Esophagus squamous epithelium (tissue), 5 donors: ENCODE data around the gene IL17RD. TPM values are rescaled to one million over a fixed set of nuclear protein-coding genes. Genes with fewer than 3 reads are reported as not detected.

ENCODE experiments used
- DNase-seq: peaks from one replicate; lab custom pipeline; 2025; lab: John Stamatoyannopoulos, UW
- H3K27ac ChIP-seq, 4 donors: fragments of 200-600 bp; sonication (generic); one replicate each; pipeline ENCODE4 v1.5.1; 2016 to 2019; ENCODE audit warnings: mild to moderate bottlenecking in 1 of 4
- H3K27me3 ChIP-seq, 4 donors: fragments of 200-600 bp; sonication (generic); 1 replicate in 3 of 4; 2 replicates in 1 of 4; pipeline versions ENCODE4 v1.5.1 to v1.6.0; 2017 to 2021; ENCODE audit warnings: antibody characterized with exemption in 1 of 4
- H3K36me3 ChIP-seq, 3 donors: fragments of 200-600 bp; sonication (generic); one replicate each; pipeline ENCODE4 v1.5.1; 2016 to 2019
- H3K4me1 ChIP-seq, 3 donors: fragments of 200-600 bp; sonication (generic); one replicate each; pipeline ENCODE4 v1.5.1; 2017 to 2019
- H3K4me3 ChIP-seq, 4 donors: fragments of 200-600 bp; sonication (generic); 1 replicate in 3 of 4; 2 replicates in 1 of 4; pipeline ENCODE4 v1.5.1; 2016 to 2019; ENCODE audit warnings: mild to moderate bottlenecking in 2 of 4, moderate library complexity in 1 of 4
- H3K9me3 ChIP-seq, 3 donors: fragments of 200-600 bp; sonication (generic); one replicate each; pipeline ENCODE4 v1.5.1; 2016 to 2019
- POLR2A ChIP-seq, 4 donors: fragments of 450-650 bp; IDR thresholded peaks; one replicate each; pipeline ENCODE4 v1.6.1; 2017; ENCODE audit warnings: antibody characterized with exemption in 4 of 4, mild to moderate bottlenecking in 4 of 4, moderate library complexity in 3 of 4
- WGBS, 2 donors: methylation state at CpG; one replicate each; pipeline ENCODE4 v1.1.5; 2018; 5-methylcytosine and 5-hydroxymethylcytosine counted together
- intact Hi-C: fragments of 100-400 bp; cut with DNase I; formaldehyde crosslinking; loops from one replicate; pipeline ENCODE4 v1.15.0; 2022
- total RNA-seq, 4 donors: library from RNA; depleted of rRNA; stranded (reverse); fragments of >200 nt; gene quantifications; one replicate each; pipeline ENCODE4 v1.1.0, GENCODE V29; 2016
- TF ChIP-seq, protein P1 (sequence below), 6 experiments: fragments of 450-650 bp in 4 of 6; fragments of 200-600 bp in 2 of 6; sonication (generic) in 2 of 6; IDR thresholded peaks; one replicate each; pipeline ENCODE4 v1.5.1; 2016 to 2019; ENCODE audit warnings: antibody characterized with exemption in 6 of 6, mild to moderate bottlenecking in 4 of 6, moderate library complexity in 4 of 6
- donor health status: DM: yes; HTN: yes; CAD: no.

The IL17RD gene
- total RNA-seq, 4 donors from 2014 or later, result 4.4 to 10.4 (median 5.1) TPM

DNA sequence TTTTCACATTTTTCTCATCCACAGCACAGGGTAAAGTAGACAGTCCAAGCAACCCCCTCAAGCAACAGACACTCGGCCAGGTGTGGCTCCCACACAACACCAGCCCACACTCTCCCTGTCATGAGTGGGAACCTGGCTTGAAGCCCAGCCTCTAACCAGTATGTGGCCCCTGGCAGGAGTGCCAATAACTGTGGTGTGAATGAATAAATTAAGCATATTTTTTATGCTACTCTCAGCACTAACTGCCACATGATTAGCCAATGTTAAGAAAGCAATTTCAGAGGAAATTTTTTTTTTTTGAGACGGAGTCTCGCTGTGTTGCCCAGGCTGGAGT, 9.9 kb downstream of the IL17RD start:
- H3K27me3 ChIP-seq, result no peaks in the 10 kb centered on the region
- no peak overlapping the region for H3K27ac ChIP-seq
- no peaks in the 10 kb centered on the region for H3K9me3 ChIP-seq
- H3K36me3 ChIP-seq, result no peaks in the 10 kb centered on the region
- H3K4me1 ChIP-seq, result peaks cover under 1 to 43% (median 4%) of the 10 kb centered on the region in 3 donors
- no peak for TF ChIP-seq POLR2A (IDR thresholded peaks at IDR 0.05)
- TF ChIP-seq, protein P1, sequence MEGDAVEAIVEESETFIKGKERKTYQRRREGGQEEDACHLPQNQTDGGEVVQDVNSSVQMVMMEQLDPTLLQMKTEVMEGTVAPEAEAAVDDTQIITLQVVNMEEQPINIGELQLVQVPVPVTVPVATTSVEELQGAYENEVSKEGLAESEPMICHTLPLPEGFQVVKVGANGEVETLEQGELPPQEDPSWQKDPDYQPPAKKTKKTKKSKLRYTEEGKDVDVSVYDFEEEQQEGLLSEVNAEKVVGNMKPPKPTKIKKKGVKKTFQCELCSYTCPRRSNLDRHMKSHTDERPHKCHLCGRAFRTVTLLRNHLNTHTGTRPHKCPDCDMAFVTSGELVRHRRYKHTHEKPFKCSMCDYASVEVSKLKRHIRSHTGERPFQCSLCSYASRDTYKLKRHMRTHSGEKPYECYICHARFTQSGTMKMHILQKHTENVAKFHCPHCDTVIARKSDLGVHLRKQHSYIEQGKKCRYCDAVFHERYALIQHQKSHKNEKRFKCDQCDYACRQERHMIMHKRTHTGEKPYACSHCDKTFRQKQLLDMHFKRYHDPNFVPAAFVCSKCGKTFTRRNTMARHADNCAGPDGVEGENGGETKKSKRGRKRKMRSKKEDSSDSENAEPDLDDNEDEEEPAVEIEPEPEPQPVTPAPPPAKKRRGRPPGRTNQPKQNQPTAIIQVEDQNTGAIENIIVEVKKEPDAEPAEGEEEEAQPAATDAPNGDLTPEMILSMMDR (IDR thresholded peaks at IDR 0.05), result no peak
- intact Hi-C loops, result loop anchor here (10.0 kb wide), 1 partner anchor 160 kb away; no protein-coding TSS in a partner anchor
- H3K4me3 ChIP-seq, result no peak overlapping the region
- DNase-seq, result no peak
- WGBS, 2 donors, result 75 to 78% methylated on average over 3 of the region's 3 CpGs

DNA sequence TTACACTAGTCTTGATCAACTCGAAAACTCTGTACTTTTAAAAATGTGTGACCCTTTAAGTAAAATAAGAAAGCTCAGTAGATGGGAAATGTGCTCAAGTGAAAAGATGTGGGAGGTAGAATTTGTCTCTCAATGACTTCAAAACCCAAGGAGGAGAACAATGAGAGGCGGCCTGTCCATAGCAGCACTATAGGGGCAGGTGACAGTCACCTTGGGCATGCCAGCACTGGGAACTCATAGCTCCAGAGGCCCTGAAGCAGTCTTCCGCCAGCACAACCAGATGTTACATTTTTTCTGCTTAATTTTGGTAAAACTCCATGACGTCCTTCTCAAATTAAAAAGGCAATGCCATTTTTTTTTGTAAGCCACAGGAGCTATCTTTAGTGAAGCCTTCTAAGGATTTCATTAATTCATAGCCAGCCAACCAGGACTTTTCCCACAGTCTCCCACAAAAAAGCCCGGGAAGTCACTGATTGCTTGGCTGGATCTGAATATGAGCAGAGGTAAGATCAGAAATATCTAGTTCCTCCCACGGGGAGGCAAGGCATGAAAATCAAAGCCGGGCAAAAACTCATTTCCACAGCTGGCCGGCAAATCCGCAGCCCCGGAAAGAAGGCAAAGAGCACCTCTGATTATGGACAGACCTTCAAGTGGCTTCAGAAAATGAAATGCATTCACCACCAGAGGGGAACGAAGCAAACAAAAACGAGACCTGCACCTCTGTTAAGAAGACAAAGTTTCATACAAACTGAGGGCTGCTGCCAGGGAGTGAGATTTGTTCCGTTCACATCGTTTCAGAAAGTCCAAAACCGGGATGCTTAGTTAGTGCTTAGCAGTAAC, 10.5 kb downstream of the IL17RD start:
- WGBS, 2 donors, result 47 to 63% methylated on average over 15 of the region's 15 CpGs
- no peak overlapping the region for H3K4me3 ChIP-seq
- no peak for TF ChIP-seq POLR2A (IDR thresholded peaks at IDR 0.05)
- TF ChIP-seq, protein P1 (IDR thresholded peaks at IDR 0.05), result no peak

GRCh38 chr3:57152151-57153143, 12.7 kb downstream of the IL17RD start:
- H3K27me3 ChIP-seq, result no peaks in the 10 kb centered on the region
- intact Hi-C loops, result loop anchor here (10.0 kb wide), 1 partner anchor 158 kb away; no protein-coding TSS in a partner anchor
- TF ChIP-seq, protein P1 (IDR thresholded peaks at IDR 0.05), result peak in 1 of 6 experiments; percentile 16
- TF ChIP-seq POLR2A (IDR thresholded peaks at IDR 0.05), result no peak
- no peaks in the 10 kb centered on the region for H3K36me3 ChIP-seq
- peak overlapping the region in 1 of 4 donors; percentile 23 for H3K4me3 ChIP-seq
- 79 to 93% methylated on average over 16 to 17 of the region's 19 CpGs for WGBS, 2 donors
- no peaks in the 10 kb centered on the region for H3K9me3 ChIP-seq
- peak overlapping the region in 2 of 4 donors; percentile 36 to 55 for H3K27ac ChIP-seq
- H3K4me1 ChIP-seq, result peaks cover 5 to 33% (median 6%) of the 10 kb centered on the region in 3 donors
- DNase-seq, result no peak

More for the DNA sequence above, 10.5 kb downstream of the IL17RD start:
- Histone ChIP-seq H3K36me3 (no peaks in the 10 kb centered on the region), H3K27me3 (no peaks in the 10 kb centered on the region), H3K9me3 (no peaks in the 10 kb centered on the region), H3K4me1 (peaks cover 5 to 43% (median 6%) of the 10 kb centered on the region in 3 donors), H3K27ac (no peak overlapping the region)
- intact Hi-C loops, result loop anchor here (10.0 kb wide), 1 partner anchor 160 kb away; no protein-coding TSS in a partner anchor
- DNase-seq, result no peak

DNA sequence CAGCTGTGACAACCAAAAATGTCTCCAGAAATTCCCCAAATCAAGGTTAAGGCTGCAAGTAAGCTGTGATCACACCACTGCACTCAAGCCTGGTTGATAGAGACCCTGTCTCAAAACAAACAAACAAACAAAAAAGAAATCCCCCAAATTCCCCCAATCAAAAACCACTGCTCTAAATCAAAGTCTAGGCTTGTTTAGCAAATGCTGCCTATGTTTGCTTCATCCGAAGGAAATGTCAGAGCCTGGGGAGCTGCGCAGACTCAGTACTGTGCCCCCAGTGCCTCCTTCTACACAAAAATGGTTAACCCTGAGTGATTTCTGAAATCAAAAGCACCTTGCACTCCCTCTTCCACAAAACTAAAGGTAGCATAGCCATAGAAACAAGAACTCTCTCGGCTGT, 13.4 kb downstream of the IL17RD start:
- Histone ChIP-seq H3K4me1 (peaks cover 5 to 33% (median 6%) of the 10 kb centered on the region in 3 donors), H3K27ac (peak overlapping the region in 2 of 4 donors; percentile 36 to 55), H3K4me3 (peak overlapping the region in 1 of 4 donors; percentile 23), H3K36me3 (no peaks in the 10 kb centered on the region), H3K27me3 (no peaks in the 10 kb centered on the region), H3K9me3 (no peaks in the 10 kb centered on the region)
- no peak for TF ChIP-seq POLR2A (IDR thresholded peaks at IDR 0.05)
- TF ChIP-seq, protein P1 (IDR thresholded peaks at IDR 0.05), result no peak
- no peak for DNase-seq
- WGBS, 2 donors, result 79 to 89% methylated on average over 2 to 3 of the region's 3 CpGs
- intact Hi-C loops, result loop anchor here (10.0 kb wide), 1 partner anchor 157 kb away; no protein-coding TSS in a partner anchor
